ENCODE measurements around the gene SEC14L5.

Gene SEC14L5

DNA sequence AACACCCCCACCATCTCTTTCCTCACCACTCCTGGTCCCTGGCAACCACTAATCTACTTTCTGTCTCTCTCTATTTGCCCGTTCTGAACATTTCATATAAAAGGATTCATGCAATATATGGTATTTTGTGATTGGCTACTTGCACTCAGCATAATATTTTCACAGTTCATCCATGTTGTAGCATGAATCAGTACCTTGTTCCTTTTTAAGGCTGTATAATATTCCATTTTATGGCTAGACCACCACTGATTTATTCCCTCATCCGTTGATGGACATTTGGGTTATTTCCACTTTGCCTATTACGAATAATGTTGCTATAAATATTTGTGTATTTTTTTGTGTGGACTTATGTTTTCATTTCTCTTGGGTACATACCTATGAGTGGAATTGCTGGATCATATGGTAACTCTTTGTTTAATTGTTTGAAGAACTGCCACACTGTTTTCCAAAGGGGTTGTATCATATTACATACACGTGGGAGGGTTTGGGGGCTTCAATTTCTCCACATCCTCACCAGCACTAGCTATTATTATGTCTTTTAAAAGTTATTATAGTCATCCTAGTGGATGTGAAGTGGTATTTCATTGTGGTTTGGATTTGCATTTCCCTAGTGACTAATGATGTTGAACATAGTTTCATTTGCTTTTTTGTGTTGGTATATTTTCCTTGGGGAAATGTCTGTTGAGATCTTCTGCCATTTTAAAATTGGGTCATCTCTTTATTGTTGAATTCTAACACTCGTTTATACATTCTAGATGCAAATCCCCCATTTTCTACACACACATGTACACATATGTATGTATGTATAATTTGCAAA, 26.3 kb downstream of the SEC14L5 start:
- DNase-seq (ENCODE audit: low read depth, low spot score) = no peak

DNA sequence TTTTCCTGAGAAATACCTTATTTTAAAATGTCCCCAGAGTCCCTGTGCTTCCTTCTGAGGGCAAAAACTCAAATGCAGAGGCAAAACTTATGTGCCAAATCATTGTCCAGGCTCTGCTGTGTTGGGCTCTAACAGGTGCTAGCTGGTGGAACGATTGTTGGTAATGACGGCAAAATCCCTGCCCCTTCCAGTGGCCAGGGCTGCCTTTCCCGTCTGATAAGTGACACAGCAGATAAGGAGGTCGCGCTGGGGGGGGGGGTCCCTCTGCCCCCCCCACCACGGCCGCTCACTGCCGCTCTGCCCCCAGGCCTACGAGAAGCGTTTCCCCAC, 29.1 kb downstream of the SEC14L5 start:
- DNase-seq (ENCODE audit: low read depth, low spot score) = no peak

DNA sequence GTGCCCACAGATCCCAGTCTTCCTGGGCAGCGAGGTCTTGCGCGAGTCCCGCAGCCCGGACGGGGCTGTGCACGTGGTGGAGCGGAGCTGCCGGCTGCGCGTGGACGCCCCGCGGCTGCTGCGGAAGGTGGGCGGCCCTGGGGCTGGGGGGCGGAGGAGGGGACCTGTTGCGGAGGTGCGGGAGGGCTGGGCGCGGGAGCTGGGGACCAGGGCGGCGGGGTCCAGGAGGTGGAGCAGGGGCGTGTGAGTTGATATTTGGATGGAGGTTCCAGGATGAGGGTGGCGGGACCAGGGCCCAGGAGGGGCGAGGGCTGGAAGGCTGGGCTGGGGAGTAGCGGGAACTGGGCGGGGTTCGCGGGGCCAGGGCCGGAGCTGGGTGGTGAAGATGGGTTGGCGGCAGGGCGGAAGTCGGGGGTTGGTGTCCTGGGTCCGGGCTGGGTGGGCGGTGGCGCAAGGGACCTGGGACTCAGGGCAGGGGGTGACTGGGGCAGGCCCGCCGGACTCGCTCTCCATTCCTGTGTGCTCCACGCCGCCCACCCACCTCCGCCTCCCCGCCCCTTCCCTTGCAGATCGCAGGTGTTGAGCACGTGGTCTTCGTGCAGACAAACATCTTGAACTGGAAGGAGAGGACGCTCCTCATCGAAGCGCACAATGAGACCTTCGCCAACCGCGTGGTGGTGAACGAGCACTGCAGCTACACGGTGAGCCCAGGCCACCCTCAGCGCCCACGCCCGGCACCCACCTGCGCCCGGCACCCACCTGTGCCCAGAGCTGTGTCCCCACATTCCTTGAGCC, 29.6 kb downstream of the SEC14L5 start:
- DNase-seq (ENCODE audit: low read depth, low spot score) = no peak

DNA sequence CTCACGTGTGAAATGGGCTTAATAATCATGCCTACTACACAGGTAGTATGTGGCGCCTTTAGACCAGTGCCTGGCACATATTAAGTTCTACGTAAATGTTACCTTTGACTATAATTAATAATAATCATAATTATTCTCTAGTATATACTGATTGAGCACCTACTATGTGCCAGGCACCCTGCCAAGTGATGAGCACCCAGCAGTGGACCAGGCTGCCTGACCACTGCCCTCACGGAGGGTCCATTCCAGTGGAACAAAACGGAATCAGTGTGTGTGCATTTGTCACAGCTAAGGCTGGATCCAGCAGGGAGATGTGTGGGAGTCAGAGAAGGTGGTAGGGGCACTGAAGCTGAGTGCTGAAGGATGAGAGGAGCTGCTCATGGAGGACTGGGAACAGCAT, 30.5 kb downstream of the SEC14L5 start:
- DNase-seq (ENCODE audit: low read depth, low spot score) = no peak

DNA sequence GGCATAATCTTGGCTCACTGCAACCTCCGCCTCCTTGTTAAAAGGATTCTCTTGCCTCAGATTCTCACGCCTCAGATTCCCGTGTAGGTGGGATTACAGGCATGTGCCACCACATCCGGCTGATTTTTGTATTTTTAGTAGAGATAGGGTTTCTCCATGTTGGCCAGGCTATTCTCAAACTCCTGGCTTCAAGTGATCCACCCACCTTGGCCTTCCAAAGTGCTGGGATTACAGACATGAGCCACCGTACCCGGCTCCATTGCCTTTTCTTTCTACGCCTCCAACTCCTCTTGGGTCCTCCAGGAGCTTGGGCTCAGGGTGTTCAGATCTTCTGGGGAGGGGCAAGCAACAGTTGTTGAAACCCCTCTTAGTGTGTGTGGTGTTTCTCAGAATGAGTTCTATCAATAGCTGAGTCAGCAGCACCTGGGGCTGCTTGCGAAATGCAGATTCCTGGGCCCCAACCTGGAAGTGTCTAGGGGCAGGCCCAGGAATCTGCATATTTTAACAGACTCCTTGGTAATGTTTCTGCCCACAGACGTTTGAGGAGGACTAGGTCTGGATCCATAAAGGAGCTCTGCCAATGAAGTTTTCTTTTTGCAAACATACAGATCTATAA, 31.4 kb downstream of the SEC14L5 start:
- DNase-seq (ENCODE audit: low read depth, low spot score) = no peak

DNA sequence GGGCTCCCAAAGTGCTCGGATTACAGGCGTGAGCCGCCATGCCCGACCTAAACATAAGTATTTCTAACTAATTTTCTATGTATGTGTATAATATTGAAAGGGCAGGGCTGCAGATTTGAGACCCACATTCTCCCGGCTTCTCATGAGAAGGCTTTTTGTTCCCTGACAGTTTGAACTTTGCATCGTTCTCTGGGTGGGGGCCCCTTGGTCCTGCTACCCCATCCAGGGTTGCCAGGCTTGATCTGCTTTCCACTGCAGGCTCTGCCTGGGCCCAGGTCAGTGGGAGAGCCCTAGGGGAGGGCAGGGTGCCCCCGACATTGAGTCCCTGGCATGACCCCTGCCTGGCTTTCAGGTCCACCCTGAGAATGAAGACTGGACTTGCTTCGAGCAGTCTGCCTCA, 32.3 kb downstream of the SEC14L5 start:
- no peak for DNase-seq (ENCODE audit: low read depth, low spot score)

DNA sequence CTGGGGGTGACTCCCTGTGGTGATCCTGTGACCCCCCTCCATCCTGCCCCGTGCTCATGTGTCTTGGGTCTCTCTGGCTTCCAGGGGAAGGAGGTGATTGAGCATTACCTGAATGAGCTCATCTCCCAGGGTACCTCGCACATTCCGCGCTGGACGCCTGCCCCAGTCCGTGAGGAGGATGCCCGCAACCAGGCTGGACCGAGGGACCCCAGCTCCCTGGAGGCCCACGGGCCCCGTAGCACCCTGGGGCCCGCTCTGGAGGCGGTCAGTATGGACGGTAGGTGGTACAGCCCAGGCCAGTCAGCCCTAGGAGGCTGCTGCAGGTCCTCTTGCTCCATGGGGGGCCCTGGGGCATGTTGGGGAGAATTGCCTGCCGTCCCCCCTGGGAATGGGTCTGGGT, 33.6 kb downstream of the SEC14L5 start:
- no peak for DNase-seq (ENCODE audit: low read depth, low spot score)

DNA sequence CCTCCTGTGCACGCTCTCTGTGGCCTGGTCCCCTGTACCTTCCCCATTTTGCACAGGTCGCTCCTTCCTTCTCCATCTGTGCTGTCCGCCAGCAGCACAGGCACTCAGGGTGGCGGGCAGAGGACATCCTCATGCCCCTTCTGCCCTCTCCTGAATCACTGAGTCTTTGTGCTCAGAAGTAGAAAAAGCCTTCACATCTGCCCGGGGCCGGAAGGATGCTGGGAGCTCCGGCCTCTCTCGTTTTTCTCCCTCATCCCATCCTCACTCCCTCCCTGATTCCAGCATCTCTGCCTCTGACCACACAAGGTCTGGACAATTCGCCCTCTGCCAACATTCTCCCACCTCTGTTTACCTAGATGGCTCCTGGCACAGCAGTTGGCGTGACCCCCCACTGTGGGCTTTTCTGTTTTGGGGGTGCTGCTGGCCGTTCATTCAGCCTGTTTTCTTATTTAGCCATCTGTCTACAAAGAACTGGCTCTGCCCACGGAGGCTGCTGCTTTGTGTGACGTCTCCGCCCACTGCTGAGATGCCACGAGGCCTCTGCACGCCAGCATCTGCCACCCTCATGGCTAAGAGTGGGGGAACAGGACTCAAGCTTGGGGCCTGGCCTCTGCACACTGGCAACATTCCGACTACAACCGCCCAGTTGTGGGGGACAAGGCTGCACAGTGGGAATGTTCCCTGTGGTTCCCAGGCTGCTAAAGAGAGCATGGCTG, 36.7 kb downstream of the SEC14L5 start:
- DNase-seq (ENCODE audit: low read depth, low spot score) = no peak

DNA sequence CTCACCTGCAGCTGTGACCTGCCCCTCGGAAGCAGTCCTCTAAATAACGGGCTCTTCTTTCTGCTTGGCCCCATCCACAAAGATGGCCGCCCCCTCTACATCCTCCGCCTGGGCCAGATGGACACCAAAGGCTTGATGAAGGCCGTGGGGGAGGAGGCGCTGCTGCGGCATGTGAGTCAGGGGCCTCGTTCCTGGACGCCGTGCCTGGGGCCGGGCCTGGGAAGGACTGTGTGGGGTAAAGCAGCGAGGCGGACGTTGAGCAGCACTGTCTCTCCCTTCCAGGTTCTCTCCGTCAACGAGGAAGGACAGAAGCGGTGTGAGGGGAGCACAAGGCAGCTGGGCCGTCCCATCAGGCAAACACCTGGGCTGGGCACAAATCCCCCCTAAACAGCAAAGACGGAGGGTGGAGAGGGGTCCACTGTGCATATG, 42.5 kb downstream of the SEC14L5 start:
- DNase-seq (ENCODE audit: low read depth, low spot score) = no peak

DNA sequence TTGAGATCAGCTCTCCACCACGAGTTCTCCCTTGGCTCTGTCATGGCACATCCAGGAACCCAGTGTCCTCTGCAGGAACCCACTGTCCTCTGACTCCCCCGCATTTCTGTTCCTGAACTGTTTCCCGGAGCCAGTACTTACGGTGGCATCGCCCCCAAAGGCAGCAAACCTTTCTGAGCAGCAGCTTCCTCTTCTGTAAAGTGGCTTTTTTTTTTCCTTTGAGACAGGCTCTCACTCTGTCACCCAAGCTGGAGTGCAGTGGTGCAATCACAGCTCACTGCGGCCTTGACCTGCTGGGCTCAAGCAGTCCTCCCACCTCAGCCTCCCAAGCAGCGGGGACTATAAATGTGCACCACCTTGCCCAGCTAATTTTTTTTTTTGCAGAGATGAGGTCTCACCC, 43.4 kb downstream of the SEC14L5 start:
- no peak for DNase-seq (ENCODE audit: low read depth, low spot score)

DNA sequence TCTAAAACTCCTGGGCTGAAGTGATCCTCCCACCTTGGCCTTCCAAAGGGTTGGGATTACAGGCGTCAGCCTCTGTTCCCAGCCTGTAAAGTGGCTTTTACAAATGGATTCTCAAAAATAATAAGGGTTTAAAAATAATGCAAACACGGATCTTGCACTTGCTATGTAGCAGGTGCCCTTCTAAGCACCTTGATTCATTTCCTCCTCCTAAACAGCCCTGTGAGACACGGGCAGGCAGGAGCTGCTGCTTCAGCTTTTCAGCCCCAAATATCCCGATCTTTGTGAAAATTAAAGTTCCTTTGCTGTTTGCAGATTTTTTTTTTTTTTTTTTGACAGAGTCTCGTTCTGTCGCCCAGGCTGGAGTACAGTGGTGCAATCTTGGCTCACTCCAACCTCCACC, 43.9 kb downstream of the SEC14L5 start:
- no peak for DNase-seq (ENCODE audit: low read depth, low spot score)

DNA sequence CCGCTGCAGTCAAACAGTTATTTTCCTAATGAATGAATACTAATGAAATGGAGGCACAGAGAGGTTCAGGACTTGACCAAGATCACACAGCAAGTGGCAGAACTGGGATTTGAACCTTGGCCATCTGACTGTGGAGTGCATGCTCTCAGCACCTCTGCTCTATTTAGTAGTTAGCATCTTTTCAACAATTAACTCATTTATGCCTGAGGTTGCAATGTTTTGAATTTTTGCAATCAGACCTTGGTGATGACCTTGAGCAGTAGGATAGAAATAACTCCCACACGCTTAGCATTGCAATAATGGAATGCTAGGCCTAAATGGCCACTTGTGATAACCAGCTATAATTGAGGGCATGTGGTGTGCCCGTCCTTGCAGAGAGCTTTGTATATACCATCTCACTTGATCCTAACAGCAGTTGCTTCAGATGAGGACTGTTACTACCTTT, 44.6 kb downstream of the SEC14L5 start:
- DNase-seq (ENCODE audit: low read depth, low spot score) = no peak

DNA sequence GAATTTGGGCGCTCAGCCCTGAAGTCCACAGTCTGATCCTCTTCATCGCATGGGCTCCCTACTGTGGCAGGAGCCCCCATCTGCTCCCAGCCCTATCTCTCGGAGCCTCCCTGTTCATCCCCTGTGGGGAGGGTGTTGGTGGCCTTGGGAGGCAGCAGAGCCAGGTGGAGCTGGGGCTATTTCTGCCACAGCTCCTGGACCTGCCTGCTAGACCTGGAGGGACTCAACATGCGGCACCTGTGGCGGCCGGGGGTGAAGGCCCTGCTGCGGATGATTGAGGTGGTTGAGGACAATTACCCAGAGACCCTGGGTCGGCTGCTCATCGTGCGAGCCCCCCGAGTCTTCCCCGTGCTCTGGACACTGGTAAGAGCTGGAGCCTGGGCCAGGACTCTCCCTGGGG, 45.1 kb downstream of the SEC14L5 start:
- no peak for DNase-seq (ENCODE audit: low read depth, low spot score)

DNA sequence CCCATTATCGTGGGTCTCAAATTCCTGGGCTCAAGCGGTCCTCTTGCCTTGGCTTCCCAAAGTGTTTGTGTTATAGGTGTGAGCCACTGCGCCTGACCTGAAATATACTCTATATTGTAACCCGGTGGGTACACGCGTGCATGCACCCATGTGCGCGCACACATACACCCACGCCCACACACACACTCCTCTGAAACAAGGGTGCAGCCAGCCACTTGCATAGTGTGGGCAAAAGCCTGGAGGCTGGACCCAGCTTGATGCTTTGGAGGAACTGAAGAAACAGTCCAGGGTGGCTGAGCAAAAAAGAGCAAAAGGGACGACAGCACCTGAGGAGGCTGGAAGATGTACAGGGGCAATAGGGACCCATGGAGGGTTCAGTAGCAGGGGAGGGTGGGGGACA, 45.7 kb downstream of the SEC14L5 start:
- no peak for DNase-seq (ENCODE audit: low read depth, low spot score)

DNA sequence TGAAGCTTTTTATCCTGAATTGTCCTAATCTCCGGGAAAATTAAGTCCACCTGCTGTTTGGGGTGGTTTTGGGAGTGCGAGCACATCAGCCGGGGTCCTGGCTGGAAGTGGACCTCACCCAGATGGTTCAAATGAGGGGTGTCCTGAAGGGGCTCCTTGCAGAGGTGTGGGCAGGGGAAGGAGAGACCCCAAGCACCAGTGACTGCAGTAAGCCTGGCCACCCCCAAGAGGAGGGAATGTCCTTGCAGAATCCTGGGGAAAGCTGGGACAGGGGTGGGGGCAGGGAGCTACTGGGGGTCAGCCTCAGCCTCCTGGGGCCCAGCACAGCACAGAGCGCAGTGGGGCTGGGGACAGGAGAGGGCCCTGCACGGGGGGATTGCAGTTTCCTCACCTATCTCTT, 46.2 kb downstream of the SEC14L5 start:
- DNase-seq (ENCODE audit: low read depth, low spot score) = no peak

DNA sequence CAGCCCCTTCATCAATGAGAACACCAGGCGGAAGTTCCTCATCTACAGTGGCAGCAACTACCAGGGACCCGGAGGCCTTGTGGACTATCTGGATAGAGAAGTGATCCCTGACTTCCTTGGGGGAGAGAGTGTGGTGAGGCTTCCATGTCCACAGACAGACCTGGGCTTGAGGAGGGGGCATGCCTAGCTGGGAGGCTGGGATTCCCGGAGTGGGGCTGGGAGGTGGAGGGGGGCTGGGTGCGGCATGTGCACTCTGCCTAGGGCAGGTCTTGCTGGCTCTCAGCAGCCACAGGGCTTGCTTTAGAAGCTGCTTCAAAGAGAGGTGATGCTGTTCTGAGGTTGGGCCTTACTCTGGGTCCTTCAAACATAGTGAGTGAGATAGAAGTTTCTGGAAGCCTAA, 47.8 kb downstream of the SEC14L5 start:
- no peak for DNase-seq (ENCODE audit: low read depth, low spot score)

DNA sequence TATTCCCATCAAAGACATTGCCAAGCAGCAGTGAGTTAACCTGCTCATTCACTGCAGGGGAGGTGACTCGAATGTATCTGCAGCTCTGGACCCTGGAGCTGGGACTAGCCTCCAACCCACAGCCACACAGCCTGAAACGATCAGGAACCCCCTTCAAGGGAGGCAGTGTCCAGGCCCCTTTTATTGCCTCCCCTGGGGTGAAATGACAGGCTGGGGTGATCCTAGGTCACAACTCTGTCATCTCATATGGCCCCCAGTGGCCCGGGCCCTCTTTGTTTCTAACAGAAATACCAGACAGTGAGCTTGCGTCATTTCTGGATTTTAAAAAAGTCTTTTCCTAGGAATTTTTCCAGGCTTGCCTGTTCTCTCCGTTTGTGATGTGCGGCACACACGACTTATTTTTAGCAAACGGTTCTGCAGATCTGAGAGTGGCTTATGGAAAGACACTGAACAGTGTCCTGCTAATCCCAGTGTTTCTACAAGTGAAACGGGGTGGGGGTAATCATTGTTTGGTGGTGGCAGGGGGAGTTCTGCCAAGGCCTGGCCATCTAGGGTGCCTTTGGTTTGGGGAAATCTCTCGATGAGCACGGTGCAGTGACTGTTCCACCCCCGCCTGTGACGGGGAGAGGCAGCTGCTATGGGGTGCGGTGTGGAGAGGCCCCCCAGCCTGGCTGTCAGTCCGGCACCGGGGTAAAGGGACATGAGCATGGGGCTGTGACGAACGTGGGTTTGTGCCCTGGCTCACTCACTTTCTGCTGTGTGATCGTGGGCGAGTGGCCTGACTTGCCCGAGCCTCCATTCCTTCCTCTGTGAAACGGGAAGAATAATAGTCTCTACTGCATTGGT, 48.4 kb downstream of the SEC14L5 start:
- DNase-seq (ENCODE audit: low read depth, low spot score) = no peak

DNA sequence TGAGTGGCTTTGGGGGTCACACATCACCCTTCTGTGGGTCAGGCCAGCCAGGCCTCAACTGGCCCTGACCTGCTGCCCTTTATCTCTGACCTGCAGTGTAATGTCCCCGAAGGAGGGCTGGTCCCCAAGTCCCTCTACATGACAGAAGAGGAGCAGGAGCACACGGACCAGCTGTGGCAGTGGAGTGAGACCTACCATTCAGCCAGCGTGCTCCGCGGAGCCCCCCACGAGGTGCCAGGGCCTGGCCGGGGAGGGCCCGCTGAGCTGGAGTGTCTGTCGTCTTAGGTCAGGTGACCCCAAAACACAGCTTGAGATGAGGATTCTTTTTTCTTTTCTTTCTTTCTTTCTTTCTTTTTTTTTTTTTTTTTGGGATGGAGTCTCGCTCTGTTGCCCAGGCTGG, 49.1 kb downstream of the SEC14L5 start:
- DNase-seq (ENCODE audit: low read depth, low spot score) = no peak

DNA sequence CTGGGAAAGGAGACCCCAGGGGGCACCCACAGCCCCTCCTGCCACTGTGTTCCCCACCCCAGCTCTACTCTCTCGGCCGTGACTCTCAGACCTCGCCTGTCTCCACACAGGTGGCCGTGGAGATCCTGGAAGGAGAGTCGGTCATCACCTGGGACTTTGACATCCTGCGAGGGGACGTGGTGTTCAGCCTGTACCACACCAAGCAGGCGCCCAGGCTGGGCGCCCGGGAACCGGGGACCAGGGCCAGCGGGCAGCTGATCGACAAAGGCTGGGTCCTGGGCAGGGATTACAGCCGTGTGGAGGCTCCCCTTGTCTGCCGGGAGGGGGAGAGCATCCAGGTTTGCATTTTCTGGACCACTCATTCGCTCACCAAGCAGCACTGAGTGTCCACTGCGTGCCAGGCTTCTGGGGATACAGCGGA, 50.2 kb downstream of the SEC14L5 start:
- no peak for DNase-seq (ENCODE audit: low read depth, low spot score)

DNA sequence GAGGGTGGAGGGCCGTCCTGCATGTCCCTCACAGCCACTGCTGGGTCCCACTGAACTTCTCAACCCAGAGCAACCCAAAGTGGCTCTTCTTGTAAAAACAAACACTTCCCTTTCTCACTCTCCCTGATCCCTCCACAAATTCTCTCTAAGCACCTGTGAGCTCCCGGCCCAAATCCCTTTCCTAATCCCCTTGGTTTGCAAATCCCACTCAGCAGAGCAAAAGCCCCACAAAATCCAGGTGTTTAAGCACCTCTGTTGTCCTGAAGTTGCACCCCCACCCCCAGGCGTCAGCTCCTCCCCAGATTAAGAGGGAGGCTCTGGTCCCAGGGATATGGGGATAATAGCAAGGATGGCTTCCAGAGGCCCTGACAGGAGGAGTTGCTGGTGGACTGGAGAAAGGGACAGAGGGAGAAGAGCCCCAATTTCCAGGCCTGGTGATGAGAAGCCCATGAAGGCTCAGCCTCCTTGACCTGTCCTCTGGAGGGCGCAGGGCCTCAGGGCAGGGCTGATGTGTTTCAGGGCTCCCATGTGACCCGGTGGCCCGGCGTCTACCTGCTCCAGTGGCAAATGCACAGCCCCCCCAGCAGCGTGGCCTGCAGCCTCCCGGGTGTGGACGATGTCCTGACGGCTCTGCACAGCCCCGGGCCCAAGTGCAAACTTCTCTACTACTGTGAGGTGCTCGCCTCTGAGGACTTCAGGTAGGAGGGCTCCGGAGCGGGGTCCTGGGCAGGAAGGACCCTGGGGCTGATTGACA, 52.6 kb downstream of the SEC14L5 start:
- DNase-seq (ENCODE audit: low read depth, low spot score) = no peak
